AG08395 (cell line): ENCODE measurements around the gene C1orf74.

Source experiments
- DNase-seq: peaks from one replicate; pipeline ENCODE4 v3.0.0; 2012; ENCODE audit warnings: mixed read lengths, low spot score

The C1orf74 gene

GRCh38 chr1:209770636-209771415, 13.5 kb downstream of the C1orf74 start:
- DNase-seq: no peak

- no peak for DNase-seq
Measured at GRCh38 chr1:209769971-209770370, 14.4 kb downstream of the C1orf74 start.

DNA sequence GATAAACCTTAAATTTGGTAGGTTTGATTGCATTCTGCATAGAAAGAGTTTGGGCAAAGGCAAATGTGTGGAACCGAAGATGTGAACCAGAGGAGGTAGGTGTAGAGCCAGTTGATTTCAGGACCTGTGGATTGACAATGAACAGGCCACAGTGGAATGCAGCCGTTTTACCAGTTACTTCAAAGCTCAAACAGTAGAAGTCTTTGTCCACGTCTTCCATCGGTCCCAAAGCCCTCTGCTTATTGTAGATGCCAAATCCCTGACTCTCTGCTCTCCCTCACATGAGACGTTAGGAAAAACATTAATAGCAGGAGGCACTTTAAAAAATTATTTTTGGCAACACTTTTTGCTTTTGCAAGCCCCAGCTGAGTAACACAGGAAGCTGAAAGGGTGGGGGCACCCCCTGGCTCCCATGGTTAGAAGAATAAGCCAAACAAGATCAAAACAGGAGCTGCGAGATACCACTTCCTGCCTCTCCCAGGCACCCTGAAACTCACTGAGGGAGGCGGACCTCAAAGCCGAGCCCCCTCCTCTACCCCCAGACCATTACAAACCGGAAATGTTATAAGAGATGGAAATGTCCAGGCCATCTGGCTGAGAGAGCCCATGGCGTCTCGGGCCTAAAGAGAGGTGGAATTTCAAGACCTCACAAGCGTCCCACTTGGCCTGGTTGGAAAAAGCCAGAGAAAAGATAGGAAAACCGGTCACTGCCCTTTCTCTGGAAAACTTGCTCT, 15.0 kb downstream of the C1orf74 start:
- DNase-seq: peak; percentile 86

DNA sequence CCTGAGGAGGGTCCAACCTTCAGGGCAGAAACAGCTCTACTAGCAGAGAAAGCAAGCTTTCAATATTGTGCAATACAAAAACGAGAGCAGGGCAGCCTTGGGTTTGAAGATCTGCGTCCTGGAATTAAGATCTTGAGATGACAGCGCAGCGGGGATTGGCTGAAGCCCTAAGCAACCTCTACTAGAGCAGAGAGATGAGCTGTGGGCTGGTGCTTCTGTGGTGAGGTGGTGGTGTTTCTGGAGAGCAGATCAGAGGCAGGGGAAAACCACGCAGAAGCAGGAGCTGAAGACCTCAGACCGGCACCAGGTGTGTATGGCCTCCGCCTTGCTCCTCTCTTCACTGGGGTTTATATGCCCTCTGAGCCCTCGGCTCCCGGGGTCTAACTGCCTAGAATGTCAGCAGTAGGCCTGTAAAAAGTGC, 16.0 kb downstream of the C1orf74 start:
- DNase-seq: no peak

GRCh38 chr1:209767706-209768105, 16.7 kb downstream of the C1orf74 start:
- DNase-seq: no peak

- no peak for DNase-seq
Measured at GRCh38 chr1:209767096-209767495, 17.3 kb downstream of the C1orf74 start.

DNA sequence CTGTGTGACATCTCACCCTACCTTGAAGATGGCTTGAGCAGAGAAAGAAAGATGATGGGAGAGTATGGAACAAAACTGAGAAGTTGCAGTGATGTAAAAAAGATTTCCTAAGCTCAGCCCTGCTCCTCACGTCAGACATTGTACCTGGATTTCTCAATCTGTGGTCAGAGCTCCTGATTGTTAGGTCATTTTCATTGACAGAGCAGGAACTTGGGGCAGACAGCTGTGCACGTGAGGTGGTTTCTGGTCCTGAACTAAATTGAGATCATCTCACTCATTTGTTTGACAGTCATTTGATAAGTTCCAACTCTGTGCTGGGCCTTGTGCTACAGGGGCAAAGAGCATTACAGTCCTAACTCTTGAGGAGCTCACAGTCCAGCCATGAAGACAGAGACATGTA, 18.3 kb downstream of the C1orf74 start:
- no peak for DNase-seq

- no peak for DNase-seq
Measured at GRCh38 chr1:209761011-209761635, 23.2 kb downstream of the C1orf74 start.

DNA sequence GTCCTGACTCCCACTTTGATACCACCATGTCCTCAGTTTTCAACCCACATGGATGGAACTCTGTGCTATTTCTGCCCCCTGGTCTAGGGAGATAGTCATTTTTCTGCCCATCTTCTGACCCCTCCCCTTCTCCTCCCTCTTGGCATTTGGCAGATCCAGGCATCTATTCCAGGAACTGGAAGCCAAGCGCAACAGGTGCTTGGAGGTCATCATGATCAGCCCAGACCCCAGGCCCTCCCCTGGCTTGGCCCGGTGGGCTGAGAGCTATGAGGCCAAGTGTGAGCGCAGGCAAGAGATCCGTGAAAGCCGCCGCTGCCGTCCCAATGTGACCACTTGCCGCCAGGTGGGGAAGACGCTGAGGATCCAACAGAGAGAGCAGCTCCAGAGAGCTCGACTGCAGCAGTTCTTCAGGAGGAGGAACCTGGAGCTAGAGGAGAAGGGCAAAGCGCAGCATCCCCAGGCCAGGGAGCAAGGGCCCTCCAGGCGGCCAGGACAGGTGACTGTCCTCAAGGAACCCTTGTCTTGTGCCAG, 24.5 kb downstream of the C1orf74 start:
- no peak for DNase-seq

DNA sequence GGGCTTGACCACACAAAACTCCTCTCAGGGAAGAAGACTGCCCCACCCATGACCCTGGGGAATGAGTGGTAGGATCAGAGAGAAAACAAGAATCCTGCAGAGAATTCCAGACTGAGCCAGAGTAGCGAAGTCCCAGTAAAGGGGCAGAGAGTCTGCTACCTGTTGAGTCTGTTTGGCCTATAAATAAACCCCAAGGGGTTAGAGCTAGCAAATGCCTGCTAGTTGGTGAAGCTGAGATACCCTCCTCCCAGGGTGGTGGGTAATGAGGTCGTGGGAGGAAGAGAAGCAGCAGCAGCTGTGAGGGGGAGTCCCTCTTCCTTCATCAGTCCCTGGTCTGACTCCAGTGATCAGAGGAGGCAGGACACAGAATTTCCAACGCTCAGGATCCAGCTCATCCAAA, 26.0 kb downstream of the C1orf74 start:
- DNase-seq: no peak

- no peak for DNase-seq
Measured at GRCh38 chr1:209756615-209757445, 27.5 kb downstream of the C1orf74 start.

DNA sequence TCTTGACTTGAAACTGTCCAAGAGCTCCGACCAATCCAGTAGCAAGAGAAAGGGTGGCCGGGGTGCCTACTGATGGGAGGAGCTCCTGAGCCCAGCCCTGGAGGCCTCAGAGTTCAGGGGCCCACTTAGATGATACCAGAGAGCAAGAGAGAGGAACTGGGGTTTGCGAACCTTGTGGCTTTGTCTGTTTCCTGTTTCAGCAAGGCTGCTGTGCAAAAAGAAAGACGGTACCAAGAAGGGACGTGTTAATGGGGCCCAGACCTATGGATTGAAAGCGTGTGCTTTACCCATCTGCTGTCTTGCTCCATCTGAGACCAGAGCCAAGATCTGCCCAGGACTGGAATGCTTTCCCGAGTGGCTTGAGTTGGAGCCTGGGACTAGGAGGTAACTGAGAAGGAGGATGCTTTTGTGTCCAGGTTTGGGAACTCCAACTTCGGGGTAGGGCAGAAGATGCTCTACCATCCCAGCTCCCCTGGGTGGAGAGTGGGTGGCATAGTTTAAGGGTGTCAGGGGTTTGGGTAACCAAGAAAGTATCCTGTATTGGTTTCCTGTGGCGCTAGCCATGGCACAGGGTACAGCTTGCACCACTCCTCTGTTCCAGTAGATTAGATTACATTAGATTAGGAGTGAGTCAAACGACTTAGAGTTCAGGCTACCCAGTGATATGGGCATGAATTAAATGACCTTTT, 28.3 kb downstream of the C1orf74 start, which contains the start of gene TRAF3IP3:
Gene TRAF3IP3 (plus strand): TSS at position 128 of the 689 bp plus-strand sequence. CDS start 3,987 bp downstream, outside the sequence.
- no peak for DNase-seq

GRCh38 chr1:209755256-209755655, 29.1 kb downstream of the C1orf74 start:
- no peak for DNase-seq

DNA sequence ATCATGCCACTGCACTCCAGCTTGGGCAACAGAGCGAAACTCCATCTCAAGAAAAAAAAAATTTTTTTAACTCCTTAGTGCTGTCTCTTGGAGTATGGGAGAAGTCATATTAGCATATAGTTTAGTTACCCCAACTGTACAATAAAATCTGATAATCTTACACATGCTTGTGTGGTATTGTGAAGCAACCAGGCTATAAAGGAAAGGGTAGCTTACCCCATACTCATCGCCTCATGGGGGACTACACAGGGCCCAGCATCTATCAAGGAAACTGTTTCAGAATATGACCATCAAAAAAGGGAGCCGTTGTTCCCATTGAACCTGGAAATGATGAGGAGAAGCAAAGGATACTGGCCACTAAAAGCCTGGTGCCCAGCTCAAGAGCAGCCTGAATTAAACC, 31.5 kb downstream of the C1orf74 start:
- DNase-seq: no peak

- DNase-seq: no peak
Measured at GRCh38 chr1:209751627-209752231, 32.6 kb downstream of the C1orf74 start.

GRCh38 chr1:209749670-209750323, 34.6 kb downstream of the C1orf74 start:
- DNase-seq: no peak

DNA sequence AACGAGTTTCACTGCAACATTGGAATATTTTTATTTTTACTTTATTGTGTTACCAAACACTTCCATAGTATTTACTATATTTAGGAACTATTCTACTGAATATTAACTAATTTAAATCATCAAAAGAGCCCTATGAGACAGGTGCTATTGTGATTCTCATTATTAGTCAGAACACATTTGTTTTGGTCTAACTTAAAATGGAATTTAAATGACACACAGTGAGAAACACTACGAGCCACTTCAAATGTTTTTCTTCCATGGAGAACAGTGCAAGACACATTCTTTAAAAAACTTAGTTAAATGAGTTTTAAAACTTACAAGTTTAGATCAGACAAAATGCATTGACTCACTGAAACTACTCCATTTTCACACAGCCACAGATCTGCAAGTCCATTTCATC, 35.2 kb downstream of the C1orf74 start:
- no peak for DNase-seq

- no peak for DNase-seq
Measured at GRCh38 chr1:209748620-209749019, 35.7 kb downstream of the C1orf74 start.

- DNase-seq: peak; percentile 87
Measured at GRCh38 chr1:209747580-209748262, 36.6 kb downstream of the C1orf74 start.
